H1 (cell line): Measurements from ENCODE around the gene RRP9. TPM values are rescaled to one million over a fixed set of nuclear protein-coding genes. Genes with fewer than 3 reads are reported as not detected.

Experiments
- BACH1 ChIP-seq: IDR thresholded peaks from 2 replicates; pipeline ENCODE4 v1.6.1; 2012; ENCODE audit warnings: low read length, improper control_type of control experiment
- CREB1 ChIP-seq: IDR thresholded peaks from 2 replicates; pipeline ENCODE4 v1.6.1; 2012; ENCODE audit warnings: inconsistent platforms
- EP300 ChIP-seq, 2 experiments: IDR thresholded peaks; 1 replicate in 1 of 2; 2 replicates in 1 of 2; pipeline ENCODE4 v1.6.1; 2011 to 2012; ENCODE audit warnings: low read depth in 2 of 2, low read length in 2 of 2, mild to moderate bottlenecking in 2 of 2, borderline replicate concordance in 1 of 2, inconsistent platforms in 1 of 2, moderate library complexity in 1 of 2
- SAP30 ChIP-seq: fragments of 300-600 bp; sonication (generic); IDR thresholded peaks from 2 replicates; pipeline ENCODE4 v1.7.1; 2012; ENCODE audit warnings: low read length, moderate library complexity, mild to moderate bottlenecking, inconsistent platforms; ENCODE audit not compliant: insufficient read depth, insufficient replicate concordance
- ZNF274 ChIP-seq: IDR thresholded peaks from 2 replicates; pipeline ENCODE4 v1.7.0; 2012; ENCODE audit warnings: low read length, borderline replicate concordance; ENCODE audit errors: extremely low read depth
- polyA plus RNA-seq, 7 experiments: library from polyadenylated mRNA; depleted of rRNA in 3 of 7; stranded (reverse) in 5 of 7; unstranded in 2 of 7; fragments of >200 nt in 5 of 7; fragments of 200-250 nt in 2 of 7; gene quantifications; 1 replicate in 5 of 7; 2 replicates in 1 of 7; 4 replicates in 1 of 7; pipeline versions ENCODE4 v1.2.1 to v1.2.3, GENCODE V29; 2011 to 2013; ENCODE audit warnings: missing spikeins in 2 of 7, mixed read lengths in 2 of 7
- total RNA-seq: library from RNA; stranded (reverse); fragmentation: NEBNext Ultra II Directional; extraction: Animal tissue kit (Norgen Biotek cat#: 25700); gene quantifications from 2 replicates; pipeline ENCODE4 v1.2.1, GENCODE V29; 2021

Gene RRP9
- total and polyA plus RNA-seq, 2 of the 8 experiments (the other 6 are each of a cell fraction or from before 2014, with no cell fraction given): 55.6 to 68.9 TPM

DNA sequence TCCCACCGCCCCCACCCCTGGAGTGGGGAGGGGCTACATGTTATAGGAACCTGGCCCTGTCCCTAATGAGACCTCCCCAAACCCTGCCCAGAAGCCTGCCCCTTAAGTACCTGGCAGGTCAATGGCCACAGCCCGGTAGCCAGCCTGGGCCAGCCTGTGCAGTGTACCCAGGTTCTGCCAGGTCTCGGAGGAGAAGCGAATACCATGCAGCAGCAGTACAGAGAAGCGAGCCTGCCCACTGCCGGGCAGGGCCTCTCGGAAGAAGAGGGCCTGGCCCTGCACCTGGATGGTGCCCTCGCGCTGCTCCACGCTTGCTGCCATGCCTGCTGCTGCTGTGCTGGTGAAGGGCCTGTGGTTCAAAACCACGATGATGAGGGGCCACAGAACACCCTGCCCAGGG, 29.6 kb upstream of the RRP9 start (continued):
- TF ChIP-seq ZNF274: no peak
- no peak for TF ChIP-seq BACH1
- TF ChIP-seq EP300 (IDR thresholded peaks at IDR 0.05; ENCODE audit: borderline replicate concordance in 1 of 2, low read depth in 2 of 2, low read length in 2 of 2): no peak
- TF ChIP-seq CREB1: no peak
- TF ChIP-seq SAP30: no peak
